GM12801 (cell line): ENCODE results near the gene ADM2.

Source experiments
- CTCF ChIP-seq: IDR thresholded peaks from one replicate; pipeline ENCODE4 v1.5.1; 2011; ENCODE audit warnings: control low read depth; ENCODE audit not compliant: insufficient read length; ENCODE audit errors: extremely low read depth

The ADM2 gene

DNA sequence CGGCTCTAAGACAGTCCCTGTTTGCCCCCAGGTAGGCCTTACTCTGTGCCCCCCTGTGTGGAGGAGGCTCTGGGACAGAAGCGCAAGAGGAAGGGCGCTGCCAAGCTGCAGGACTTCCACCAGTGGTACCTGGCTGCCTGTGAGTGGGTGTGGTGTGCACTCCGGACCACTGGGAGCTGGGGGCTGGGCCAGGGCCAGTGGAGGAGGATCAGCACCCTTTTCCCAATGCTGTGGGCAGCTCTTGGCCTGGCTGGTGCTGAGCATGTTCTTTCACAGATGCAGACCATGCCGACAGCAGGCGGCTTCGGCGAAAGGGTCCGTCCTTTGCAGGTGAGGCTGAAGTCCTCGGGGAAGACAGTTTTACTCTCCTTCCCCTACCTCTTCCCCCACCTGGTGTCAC lies 40.4 kb downstream of the ADM2 start:
- TF ChIP-seq CTCF, result no peak

DNA sequence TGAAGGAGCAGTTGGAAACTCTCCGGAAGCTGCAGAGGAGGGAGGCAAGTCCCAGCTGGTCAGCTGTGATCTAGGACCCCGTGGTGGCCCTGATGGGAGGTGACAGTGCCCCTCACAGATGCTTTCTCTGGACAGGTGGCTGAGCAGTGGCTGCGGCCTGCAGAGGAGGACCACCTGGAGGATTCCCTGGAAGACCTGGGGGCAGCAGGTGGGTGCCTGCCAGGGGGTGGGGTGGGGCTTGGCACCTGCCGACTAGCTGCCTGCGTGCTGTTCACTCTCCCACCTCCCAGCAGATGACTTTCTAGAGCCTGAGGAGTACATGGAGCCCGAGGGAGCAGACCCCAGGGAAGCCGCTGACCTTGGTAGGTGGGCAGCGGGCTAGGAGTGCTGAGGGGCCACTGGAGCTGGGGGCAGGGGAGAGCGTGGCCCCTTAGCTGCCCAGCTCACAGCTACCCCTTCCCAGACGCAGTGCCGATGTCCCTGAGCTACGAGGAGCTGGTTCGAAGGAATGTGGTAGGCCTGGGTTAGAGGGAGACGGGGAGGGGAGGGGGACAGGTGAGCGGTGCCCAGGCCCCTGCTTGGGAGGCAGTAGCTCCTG lies 41.0 kb downstream of the ADM2 start:
- TF ChIP-seq CTCF, result no peak

GRCh38 chr22:50522806-50523438 lies 41.6 kb downstream of the ADM2 start:
- TF ChIP-seq CTCF, result no peak

- no peak for TF ChIP-seq CTCF
Measured at GRCh38 chr22:50523458-50523805, 42.1 kb downstream of the ADM2 start.

GRCh38 chr22:50523806-50524675 lies 42.7 kb downstream of the ADM2 start:
- no peak for TF ChIP-seq CTCF

DNA sequence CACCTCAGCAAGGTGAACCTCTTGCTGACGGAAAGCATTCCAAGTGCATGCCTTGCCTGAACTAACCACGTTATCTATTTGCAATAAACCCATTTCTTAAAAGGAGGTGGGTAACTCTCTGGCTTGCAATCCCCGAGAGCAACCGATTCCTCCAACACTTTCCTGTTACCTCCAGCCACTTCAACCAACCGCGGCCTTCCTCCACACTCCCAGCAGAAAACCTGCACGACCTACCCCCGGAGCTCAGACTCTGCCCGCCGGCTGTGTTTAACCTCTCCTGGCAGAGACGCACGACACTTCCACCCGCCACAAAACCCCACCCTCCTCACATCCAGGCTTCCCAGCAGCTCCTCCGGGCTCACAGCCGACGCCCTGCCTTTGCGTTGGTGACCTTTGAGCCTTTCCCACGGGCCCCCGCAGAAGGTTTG lies 43.3 kb downstream of the ADM2 start:
- TF ChIP-seq CTCF, result no peak

GRCh38 chr22:50525104-50525857 lies 43.9 kb downstream of the ADM2 start, which contains the start of gene SCO2:
TSS of gene SCO2 (minus strand) at chr22:50525598. CDS start at chr22:50524411, 1,187 bp downstream.
- no peak for TF ChIP-seq CTCF
